22Rv1 (cell line): ENCODE data around the gene GREM2.

Experiments
- H3K27ac ChIP-seq: fragments of 450-650 bp; 2 replicates; pipeline ENCODE4 v1.5.1; 2017
- CTCF ChIP-seq: fragments of 450-650 bp; IDR thresholded peaks from 2 replicates; pipeline ENCODE4 v1.5.1; 2017; ENCODE audit warnings: mild to moderate bottlenecking
- ZFX ChIP-seq: fragments of 450-650 bp; IDR thresholded peaks from 2 replicates; pipeline ENCODE4 v1.6.1; 2017; ENCODE audit warnings: antibody characterized with exemption, borderline replicate concordance

The GREM2 gene

DNA sequence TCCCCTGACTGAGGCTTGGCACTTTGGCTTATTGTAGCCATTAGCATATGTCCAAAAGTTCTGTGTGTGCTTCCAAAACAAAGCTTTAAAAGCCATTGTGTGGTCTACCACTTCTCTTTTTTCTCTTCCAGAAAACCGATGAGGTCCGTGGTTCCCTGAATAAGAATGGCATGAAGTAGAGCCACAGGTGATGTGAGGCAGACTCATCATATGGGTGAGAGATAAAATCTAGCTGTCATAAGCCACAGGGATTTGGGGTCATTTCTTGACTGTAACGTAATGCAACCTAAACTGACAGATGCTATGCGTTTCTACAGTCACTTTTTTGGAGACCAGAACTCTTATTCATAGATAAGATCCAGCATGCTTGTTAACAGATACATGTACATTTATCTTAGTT is 7.0 kb upstream of the GREM2 start:
- TF ChIP-seq CTCF (no peak), ZFX (no peak)
- no peak overlapping the region for H3K27ac ChIP-seq

DNA sequence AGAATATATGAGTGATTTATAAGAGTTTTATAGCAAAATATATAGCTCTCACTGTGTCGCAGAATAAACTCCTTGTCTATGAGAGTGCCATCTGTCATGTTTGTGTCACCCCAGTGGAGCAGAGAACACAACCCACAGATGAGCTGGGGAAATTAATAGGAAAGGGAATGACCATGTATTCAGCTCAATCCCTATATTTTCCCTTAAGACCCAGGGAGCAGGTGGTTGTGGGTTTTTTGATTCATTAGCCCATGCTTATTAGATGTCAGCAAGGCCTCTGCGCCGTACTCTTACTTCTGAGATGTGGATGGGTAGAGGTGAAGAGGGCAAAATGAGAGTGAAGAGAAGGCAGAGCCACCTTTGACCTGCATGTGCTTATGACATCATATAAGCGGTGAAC is 4.1 kb upstream of the GREM2 start:
- no peak overlapping the region for H3K27ac ChIP-seq
- no peak for TF ChIP-seq CTCF
- TF ChIP-seq ZFX = no peak

DNA sequence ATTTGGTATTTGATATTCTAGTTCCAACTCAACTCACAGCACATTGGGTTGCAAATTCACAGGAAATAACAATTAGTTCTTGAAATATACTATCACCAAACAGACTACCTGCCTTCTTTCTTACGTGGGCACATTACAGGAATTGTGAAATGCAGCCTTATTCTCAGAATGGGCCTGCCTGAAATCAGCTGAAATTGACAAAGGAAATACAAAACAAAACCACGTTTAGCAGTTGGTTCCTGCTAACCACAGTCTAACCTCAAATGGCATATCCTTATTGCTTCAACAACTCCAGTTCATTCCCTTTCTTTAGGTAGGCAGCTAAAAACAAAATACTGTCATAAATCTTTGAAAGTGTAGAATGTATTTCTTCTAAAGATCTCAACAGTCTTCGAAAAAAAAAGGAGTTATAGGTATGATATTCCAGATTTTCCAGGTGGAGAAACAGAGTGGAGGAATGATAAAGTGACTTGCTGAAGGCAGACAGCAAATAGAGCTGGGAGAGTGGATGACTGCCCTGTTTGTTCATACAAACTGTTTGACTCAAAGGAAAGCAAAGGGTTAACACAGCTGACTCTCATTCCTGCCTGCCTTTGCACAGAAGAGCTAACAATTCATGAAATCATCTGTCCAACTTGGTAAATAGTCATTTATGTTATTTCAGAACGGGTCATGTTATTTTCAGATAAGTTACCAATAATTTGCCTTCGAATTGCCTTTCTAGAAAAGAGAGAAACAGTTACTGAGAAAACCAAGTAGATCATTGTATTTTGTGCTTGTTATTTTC is 1.6 kb upstream of the GREM2 start:
- H3K27ac ChIP-seq = no peak overlapping the region
- TF ChIP-seq ZFX (no peak), CTCF (no peak)

DNA sequence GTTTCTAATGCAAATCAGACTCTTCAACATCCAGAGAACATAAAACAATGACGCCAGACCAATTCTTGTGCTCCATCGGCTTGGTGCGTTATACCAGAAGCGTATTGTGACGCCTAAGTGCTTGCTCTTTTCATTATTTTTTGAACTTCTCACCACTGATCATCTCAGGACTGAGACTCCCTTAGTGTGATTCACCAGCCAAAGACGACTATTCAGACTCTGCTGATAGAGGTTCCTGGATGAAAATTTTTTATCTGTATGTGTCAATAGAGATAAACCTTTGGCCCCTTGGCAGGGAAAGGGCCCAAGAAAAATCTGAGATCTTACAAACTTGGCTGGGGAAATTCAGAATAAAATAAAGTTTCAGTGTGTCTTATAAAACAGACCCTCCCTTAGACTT is 856 bp upstream of the GREM2 start:
- H3K27ac ChIP-seq = no peak overlapping the region
- TF ChIP-seq CTCF (no peak), ZFX (no peak)

GRCh38 chr1:240611228-240611618 is 732 bp downstream of the GREM2 start:
- TF ChIP-seq ZFX (no peak), CTCF (no peak)
- no peak overlapping the region for H3K27ac ChIP-seq

GRCh38 chr1:240610636-240611035 is 1.3 kb downstream of the GREM2 start:
- TF ChIP-seq ZFX (no peak), CTCF (no peak)

DNA sequence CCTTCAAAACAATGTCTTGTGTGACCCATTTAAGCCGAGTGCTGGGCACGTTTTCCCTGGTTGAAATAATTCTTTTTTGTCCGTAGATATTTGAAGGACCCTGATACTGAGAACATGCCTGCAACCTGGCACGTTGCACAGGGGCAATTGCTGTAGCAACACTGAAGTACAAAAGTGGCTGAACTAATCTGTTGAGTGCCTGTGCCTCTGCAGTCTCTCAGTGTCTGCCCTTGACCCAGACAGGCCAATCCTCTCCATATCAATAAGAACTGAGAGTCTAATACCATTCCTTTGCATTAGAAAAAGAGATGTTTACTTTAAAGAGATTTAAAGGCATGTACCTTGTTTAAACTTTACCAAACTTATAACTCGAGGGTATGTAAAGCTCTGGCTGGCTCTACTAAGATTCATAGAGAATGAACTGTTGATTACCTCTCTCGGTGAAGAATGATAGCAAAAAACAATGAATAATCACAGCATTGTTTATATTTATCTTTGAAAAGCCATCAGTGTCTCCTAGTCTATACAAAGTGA is 2.4 kb downstream of the GREM2 start:
- TF ChIP-seq ZFX (no peak), CTCF (no peak)
- H3K27ac ChIP-seq = no peak overlapping the region

More at GRCh38 chr1:240610636-240611035, 1.3 kb downstream of the GREM2 start:
- no peak overlapping the region for H3K27ac ChIP-seq
